ENCODE measurements around the gene MPL. TPM values are rescaled to one million over a fixed set of nuclear protein-coding genes. Genes with fewer than 3 reads are reported as not detected.

The MPL gene
- total RNA-seq, 1 donor from 2014 or later = 0.08 TPM

DNA sequence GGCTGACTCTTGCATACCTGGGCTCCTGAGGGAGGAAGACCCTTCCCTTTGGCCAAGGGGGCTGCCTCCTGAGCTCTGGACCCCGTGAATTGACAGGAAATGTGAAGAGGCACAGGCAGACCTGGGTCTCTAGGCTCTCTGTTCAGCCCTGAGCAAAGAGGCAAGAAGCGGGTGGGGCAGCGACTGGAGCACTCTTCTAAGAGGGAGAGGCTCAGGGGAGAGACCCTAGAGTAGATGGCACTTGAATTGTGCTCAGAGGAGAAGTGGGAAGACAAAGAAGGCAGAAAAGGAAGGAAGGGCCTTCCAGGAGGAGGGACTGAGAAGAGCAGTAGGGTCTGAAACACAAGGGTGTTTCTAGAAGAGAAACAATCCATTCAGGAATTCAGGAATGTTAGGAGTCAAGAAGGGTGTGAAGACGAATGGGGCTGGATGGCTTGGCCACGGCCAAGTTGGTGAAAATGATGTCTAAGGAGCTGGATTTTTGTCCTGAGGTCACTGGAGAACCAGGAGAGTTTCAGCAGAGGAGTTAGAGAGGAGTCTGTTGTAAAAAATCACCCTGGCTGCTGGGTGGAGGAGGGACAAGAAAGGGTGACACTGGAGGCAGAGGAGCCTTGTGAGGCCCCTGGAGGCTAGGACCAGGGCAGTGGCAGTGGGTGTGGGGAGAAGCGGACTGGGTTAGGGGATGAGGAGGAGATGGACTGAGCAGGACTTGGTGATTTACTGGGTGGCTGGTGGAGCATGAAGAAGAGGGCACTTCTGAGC is 31.5 kb upstream of the MPL start:
- DNase-seq (ENCODE audit: low read depth) = no peak

DNA sequence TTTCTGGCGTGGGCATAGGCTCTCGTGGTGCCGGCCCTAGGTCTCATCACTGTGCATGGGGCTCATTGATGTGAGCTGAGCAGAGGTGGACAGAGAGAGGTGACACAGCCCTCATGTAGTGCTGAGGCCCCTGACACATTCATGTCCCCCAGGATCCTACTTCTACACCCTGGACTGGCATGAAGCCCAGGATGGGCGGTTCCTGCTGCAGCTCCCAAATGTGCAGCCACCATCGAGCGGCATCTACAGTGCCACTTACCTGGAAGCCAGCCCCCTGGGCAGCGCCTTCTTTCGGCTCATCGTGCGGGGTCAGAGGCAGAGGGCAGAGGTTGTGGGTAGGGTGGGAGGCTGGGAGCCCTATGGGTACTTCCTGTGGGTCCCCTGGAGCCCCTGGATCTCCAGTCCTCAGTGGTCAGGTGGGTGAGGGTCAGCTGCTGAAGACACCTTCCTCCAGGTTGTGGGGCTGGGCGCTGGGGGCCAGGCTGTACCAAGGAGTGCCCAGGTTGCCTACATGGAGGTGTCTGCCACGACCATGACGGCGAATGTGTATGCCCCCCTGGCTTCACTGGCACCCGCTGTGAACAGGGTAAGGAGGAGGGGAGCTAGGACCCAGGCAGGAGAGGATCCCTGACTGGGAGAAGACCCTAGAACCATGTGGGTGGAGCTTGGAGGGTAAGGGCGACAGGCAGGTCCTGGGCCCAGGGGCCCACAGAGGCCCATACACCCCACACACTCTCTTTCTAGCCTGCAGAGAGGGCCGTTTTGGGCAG is 30.7 kb upstream of the MPL start:
- DNase-seq (ENCODE audit: low read depth) = no peak

DNA sequence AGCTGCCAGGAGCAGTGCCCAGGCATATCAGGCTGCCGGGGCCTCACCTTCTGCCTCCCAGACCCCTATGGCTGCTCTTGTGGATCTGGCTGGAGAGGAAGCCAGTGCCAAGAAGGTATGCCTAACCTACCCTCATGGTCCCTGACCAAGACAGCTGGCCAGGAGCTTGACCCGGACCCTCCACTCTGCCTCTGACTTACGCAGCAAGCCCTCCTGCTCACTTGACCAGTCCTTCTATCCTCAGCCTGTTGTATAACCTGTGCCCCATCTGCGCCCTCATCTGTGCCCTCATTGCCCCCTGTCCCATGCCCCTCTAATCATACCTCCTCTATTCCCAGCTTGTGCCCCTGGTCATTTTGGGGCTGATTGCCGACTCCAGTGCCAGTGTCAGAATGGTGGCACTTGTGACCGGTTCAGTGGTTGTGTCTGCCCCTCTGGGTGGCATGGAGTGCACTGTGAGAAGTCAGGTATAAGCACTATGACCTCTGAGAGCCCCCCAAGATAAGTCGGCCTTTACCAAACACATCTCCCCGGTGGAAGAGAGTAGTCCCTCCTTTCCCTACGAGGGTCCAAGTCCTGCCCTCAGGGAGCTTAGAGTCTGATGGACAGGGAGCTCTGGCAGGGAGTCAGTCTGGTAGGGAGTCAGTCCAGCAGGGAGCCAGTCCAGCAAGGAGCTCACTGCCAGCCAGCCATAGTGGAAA is 30.0 kb upstream of the MPL start:
- no peak for DNase-seq (ENCODE audit: low read depth)

DNA sequence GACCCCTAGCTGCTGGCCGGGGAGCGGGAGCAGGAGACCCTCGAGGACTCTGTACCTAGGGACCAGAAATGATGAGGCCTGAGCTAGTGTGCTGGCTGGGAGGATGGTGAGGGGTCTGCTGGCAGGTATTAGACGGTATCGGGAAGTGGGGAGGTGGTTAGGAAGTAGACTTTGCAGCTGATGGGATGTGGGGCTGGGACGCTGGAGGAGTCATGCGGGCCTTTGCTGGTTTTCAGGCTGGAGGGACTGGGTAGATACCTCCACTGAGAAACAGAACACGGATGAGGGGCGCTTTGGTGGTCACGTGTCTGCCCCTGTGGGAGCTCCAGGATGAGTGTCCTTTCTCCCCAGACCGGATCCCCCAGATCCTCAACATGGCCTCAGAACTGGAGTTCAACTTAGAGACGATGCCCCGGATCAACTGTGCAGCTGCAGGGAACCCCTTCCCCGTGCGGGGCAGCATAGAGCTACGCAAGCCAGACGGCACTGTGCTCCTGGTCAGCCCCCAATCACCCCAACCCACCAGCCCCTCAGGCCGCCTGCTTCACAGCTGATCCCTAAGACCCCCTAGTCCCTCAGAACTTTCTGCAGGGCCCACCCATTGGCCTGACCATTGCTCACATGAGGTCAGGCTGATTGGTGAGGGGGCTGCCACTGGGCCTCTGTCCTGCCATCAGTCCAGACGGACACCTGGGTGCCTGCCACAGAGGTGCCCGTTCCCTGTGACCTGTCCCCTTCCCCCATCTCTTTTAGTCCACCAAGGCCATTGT is 28.8 kb upstream of the MPL start:
- DNase-seq (ENCODE audit: low read depth) = no peak

DNA sequence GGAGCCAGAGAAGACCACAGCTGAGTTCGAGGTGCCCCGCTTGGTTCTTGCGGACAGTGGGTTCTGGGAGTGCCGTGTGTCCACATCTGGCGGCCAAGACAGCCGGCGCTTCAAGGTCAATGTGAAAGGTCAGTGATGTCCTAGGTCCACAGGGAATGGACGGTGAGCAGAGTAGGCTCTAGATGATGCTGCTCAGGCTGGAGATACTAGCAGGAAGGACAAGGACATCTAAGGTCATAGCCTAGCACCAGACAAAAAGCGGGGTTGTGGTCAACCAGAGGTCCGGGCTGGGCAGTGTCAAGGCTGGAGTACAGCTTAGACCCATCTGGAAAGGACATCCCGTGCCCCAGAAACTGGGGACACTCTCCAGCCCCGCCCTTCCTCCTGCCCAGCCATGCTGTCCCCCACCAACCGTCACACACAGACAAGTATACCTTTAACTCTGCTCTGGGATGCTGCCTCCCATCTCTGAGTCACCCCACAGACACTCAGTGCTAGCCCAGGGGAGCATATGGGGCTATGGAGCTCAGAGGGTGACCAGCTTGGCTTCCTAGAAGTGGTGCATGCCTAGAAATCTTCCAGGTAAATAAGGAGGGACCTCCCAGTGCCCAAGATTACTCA is 28.1 kb upstream of the MPL start:
- DNase-seq (ENCODE audit: low read depth) = no peak

DNA sequence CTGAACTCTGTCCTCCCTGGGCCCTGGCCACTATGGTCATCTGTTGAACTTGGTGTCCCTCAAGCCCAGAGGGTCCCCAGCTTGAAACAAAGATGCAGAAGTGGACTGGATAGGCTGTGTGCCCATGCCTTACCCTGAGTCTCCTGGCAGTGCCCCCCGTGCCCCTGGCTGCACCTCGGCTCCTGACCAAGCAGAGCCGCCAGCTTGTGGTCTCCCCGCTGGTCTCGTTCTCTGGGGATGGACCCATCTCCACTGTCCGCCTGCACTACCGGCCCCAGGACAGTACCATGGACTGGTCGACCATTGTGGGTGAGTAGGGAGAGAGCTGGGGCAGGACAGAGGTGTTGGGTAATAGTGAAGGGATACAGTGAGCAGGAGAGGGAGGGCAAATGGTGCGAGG is 26.1 kb upstream of the MPL start:
- DNase-seq (ENCODE audit: low read depth) = no peak

DNA sequence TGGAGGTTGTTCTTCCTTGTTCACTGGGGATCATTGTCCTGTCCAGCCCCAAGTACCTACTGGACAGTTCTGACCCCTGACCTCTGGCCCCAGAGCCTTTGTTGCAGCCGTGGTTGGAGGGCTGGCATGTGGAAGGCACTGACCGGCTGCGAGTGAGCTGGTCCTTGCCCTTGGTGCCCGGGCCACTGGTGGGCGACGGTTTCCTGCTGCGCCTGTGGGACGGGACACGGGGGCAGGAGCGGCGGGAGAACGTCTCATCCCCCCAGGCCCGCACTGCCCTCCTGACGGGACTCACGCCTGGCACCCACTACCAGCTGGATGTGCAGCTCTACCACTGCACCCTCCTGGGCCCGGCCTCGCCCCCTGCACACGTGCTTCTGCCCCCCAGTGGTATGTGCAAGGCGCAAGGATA is 25.4 kb upstream of the MPL start:
- DNase-seq (ENCODE audit: low read depth) = no peak

DNA sequence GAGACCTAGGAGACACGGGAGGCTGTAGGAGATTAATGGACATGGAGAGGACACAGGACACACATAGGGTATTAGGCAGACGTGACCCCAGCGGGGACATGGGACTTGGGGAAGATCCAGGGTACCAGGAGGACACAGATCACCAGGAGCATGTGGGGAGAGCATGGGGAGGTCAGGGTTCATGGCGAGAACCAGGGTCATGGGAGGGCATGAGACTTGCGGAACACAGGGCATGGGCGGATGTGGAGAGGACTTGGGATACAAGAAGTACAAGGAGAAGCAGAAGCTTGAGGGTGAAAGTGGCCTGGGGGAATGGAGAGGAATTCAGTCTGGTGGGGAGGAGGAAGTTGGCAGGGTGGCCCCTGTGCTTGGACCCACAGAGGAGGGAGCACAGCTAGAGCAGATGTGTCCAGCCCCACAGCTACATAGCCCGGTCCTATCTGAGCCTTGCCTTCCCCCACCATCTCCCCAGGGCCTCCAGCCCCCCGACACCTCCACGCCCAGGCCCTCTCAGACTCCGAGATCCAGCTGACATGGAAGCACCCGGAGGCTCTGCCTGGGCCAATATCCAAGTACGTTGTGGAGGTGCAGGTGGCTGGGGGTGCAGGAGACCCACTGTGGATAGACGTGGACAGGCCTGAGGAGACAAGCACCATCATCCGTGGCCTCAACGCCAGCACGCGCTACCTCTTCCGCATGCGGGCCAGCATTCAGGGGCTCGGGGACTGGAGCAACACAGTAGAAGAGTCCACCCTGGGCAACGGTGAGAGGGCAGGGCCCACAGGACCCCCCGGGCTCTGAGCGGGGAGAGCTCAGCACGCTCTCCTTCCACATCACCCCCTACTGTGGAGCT is 24.7 kb upstream of the MPL start:
- DNase-seq (ENCODE audit: low read depth) = no peak

DNA sequence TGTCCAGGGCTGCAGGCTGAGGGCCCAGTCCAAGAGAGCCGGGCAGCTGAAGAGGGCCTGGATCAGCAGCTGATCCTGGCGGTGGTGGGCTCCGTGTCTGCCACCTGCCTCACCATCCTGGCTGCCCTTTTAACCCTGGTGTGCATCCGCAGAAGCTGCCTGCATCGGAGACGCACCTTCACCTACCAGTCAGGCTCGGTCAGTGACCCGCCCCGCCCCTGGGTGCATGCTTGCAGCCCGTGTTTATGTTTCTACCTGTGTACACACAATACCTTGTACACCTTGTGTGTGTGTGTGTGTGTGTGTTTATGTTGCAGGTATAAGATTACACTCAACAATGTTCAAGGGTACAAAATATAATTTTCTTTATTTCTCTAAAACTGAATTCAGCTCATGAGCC is 23.8 kb upstream of the MPL start:
- no peak for DNase-seq (ENCODE audit: low read depth)

DNA sequence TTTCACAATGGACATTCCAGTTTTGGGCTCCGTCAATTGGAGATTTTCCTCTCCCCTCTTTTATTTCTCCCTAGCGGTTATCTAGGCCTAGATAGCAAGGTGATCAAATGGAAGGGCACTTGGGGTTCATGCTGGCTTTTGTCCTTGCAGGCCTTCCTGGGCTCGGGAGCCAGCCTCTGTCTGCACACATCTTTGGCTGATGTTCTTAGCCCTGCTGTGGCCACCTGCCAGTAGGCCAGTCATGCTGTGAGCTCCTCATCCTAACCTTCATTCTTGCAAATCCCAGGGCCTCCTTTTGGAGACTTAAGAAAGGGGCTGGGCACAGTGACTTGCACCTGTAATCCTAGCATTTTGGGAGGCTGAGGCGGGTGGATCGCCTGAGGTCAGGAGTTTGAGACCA is 23.4 kb upstream of the MPL start:
- no peak for DNase-seq (ENCODE audit: low read depth)

DNA sequence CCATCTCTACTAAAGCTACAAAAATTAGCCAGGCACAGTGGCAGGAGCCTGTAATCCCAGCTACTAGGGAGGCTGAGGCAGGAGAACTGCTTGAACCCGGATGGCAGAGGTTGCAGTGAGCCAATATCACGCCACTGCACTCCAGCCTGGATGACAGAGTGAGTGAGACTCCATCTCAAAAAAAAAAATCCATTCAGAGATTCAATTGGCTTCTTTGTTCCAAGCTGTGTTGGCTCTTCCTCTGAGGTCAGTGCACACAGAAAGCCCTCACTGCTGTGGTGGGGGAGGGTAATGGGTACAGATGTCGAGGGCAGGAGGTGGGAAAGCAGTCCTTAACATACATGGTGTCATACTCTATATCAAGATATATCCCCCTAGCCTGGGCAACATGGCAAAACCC is 22.1 kb upstream of the MPL start:
- no peak for DNase-seq (ENCODE audit: low read depth)

DNA sequence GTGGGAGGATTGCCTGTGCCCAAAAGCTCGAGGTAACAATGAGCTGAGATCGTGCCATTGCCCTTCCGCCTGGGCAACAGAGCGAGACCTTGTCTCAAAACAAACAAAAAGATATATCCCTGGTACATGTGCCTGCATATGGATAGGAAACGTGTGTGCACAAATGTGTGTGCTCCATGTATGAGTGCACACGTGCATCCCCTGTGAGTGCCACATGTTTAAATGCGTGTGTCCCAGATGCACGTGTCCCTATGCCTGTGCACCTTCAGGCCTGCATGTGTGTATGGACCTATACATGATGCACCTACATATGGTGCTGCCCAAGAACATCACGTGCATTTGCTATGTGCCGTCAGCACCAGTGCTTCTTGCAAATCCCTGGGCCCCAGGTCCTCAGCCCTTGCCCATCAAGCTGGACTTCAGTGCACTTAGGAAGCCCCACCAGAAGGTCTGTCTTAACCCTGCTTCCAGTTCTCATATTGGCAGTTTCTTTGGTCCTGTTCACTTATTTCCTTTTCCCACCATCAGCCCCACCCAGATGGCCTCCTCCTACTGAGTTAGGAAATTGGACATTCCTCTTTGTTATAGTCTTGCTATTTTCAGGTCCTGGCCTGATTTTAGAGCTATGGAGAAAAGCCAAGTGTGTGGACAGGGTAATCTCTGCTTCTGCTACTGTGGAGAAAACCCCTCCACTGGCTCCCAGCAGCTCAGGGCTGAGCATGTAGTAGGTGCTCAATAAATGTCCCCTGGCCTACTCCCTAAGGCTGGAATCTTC is 21.5 kb upstream of the MPL start:
- no peak for DNase-seq (ENCODE audit: low read depth)

DNA sequence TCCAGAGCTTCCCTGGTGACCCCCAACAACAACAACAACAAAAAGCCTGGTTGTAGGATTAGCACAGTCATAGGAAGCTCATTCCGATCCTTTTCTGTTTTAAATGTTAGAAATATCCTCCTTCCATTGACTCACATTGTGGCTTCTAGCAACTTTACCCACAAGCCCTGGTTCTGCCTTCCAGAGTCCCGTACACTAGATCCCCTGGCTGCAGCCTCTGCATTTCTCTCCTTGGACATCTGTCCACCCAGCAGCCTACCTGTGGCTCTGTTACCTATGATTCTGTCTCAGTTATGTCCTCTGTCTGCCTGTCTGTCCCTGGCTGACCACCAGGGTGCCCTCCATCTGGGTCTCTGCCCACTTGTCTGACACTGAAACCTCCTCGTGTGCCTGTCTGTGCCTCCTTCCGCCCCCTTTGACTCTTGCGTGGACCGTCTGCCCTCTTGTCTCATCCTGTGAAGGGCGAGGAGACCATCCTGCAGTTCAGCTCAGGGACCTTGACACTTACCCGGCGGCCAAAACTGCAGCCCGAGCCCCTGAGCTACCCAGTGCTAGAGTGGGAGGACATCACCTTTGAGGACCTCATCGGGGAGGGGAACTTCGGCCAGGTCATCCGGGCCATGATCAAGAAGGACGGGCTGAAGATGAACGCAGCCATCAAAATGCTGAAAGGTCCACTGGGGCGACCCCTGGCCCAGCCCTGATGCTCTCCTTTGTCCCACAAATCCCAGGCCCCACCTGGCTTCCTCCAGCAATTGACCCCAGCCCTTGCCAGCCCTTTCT is 20.7 kb upstream of the MPL start:
- no peak for DNase-seq (ENCODE audit: low read depth)

DNA sequence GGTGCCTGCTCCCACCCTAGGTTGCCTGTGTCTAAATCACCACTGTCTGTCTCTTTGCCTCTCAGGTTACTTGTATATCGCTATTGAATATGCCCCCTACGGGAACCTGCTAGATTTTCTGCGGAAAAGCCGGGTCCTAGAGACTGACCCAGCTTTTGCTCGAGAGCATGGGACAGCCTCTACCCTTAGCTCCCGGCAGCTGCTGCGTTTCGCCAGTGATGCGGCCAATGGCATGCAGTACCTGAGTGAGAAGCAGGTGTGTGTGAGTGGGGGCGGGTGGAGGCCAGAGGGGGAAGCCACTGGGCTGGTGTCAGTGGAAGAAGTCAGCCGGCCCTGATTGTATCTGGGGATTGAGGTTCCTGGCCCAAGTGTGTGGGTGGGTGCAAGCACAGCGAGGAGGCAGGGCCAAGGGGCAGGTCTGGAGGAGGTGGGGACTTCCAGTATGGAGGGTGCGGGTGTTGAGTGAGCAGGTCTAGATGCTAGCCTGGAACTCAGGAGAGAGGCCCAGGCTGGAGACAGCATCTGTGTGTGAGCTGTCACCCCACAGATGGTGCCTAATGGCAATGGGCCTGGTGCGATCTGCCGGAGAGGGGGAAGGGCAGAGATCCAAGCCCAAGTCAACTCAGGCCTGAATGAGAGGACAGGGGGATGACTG is 19.7 kb upstream of the MPL start:
- no peak for DNase-seq (ENCODE audit: low read depth)

DNA sequence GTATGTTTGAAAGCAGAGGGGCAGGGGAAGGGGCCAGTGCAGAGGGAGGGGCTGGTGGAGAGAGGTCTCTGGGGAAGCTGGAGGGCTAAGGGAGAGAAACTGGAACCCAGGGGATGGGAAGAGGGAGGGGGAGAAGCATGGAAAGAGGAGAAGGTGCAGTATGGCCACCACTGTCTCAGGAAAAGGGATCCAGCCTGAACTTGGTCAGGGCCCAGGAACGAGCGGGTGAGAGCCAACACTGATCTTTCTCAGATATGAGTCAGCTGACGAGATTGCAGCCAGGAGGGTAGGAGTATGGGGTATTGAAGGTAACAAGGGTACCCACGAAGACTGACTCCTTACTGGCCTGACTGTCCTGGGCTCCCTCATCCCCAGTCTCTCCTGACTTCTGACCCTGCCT is 18.8 kb upstream of the MPL start:
- no peak for DNase-seq (ENCODE audit: low read depth)

DNA sequence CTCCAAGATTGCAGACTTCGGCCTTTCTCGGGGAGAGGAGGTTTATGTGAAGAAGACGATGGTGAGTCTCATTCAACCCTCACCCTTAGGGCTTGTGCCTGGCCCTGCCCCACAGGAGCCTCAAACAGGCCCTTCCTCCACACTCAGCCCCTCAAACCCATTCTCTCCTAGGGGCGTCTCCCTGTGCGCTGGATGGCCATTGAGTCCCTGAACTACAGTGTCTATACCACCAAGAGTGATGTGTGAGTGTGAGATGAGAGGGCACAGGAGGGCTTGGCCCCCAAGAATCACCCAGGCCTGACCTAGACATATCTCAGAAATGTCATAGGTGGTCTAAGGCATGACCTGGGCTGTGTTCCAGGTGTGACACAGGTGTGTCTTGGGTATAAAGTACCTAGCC is 18.3 kb upstream of the MPL start:
- no peak for DNase-seq (ENCODE audit: low read depth)

DNA sequence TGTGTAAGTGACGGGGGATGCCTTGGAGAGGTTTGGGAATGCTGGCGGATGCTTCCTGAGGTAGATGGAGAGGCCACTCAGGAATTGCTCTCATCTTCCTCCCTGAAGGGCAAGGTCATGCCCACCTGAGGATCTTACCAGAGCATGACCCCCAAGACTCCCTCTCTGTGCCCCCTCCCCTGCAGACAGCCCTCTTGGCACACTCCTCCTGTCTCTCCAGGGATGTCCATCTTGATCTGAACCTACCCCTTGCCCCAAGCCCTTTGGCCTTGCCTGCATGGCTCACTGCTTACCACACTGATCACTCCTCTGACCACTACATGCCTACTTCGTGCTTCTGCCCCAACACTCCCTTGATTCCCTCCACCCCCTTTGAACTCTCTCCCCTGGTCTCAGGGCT is 17.9 kb upstream of the MPL start:
- DNase-seq (ENCODE audit: low read depth) = no peak

DNA sequence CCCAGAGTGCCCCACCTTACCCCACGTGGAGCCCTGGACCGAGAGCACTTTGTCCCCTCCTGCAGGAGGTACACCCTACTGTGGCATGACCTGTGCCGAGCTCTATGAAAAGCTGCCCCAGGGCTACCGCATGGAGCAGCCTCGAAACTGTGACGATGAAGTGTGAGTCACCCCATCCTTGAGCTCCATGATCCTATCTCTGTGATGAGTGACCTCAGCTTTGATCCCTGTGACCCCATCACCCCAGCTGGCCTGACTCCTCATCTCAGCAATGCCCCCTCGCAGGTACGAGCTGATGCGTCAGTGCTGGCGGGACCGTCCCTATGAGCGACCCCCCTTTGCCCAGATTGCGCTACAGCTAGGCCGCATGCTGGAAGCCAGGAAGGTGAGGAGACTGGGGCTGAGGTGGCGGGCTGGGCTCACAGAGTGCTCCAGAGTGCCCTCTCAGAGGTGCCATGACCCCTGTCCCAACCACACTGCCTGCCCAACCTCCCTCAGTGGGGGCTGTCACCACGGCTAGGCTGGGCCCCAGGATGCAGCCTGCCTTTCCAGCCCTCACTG is 16.2 kb upstream of the MPL start:
- no peak for DNase-seq (ENCODE audit: low read depth)

Data from myocyte (in vitro differentiated cells).